Measurements from ENCODE around the gene SCN2B. TPM values are rescaled to one million over a fixed set of nuclear protein-coding genes. Genes with fewer than 3 reads are reported as not detected.

Gene SCN2B
- total RNA-seq, 4 donors from 2014 or later, result 0.42 to 1.2 (median 0.67) TPM

DNA sequence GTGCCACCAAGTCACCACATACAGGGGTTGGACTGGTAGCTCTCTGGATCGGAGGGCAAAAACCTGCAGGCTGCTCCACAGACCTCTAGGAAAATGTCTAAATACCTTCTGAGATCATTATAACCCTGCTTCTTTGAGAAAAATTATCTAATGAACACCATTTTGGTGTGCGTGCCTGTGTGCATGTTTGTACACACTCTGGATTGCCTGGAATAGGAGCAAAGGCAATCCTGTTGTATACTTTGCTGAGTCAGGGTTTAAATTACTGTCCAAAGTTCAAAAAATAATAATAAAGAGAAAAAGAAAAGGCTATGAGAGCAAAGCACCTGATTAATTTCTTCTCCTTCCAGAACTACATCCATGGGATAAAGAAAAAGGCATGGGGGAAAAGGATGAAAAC lies 37.3 kb upstream of the SCN2B start:
- H3K27ac ChIP-seq (replicated peaks in 1 of 4), result no peak overlapping the region
- intact Hi-C loops (cut with DNase I), result no loop called here
- H3K4me3 ChIP-seq, result no peak overlapping the region
- peaks cover 0 to 55% (median 0%) of the 10 kb centered on the region in 4 donors for H3K27me3 ChIP-seq
- no peaks in the 10 kb centered on the region for H3K36me3 ChIP-seq
- H3K4me1 ChIP-seq, result peaks cover 0 to 9% (median 2%) of the 10 kb centered on the region in 4 donors
- no peak for DNase-seq (ENCODE audit: extremely low spot score)
- no peaks in the 10 kb centered on the region for H3K9me3 ChIP-seq
- 95% methylated on average over 2 of the region's 2 CpGs for WGBS
- TF ChIP-seq, protein P1, sequence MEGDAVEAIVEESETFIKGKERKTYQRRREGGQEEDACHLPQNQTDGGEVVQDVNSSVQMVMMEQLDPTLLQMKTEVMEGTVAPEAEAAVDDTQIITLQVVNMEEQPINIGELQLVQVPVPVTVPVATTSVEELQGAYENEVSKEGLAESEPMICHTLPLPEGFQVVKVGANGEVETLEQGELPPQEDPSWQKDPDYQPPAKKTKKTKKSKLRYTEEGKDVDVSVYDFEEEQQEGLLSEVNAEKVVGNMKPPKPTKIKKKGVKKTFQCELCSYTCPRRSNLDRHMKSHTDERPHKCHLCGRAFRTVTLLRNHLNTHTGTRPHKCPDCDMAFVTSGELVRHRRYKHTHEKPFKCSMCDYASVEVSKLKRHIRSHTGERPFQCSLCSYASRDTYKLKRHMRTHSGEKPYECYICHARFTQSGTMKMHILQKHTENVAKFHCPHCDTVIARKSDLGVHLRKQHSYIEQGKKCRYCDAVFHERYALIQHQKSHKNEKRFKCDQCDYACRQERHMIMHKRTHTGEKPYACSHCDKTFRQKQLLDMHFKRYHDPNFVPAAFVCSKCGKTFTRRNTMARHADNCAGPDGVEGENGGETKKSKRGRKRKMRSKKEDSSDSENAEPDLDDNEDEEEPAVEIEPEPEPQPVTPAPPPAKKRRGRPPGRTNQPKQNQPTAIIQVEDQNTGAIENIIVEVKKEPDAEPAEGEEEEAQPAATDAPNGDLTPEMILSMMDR (IDR thresholded peaks at IDR 0.05), result no peak
- TF ChIP-seq EP300 (IDR thresholded peaks at IDR 0.05), result no peak
- TF ChIP-seq POLR2AphosphoS5 (IDR thresholded peaks at IDR 0.05), result no peak
- TF ChIP-seq POLR2A (IDR thresholded peaks at IDR 0.05; ENCODE audit: low read depth), result no peak

DNA sequence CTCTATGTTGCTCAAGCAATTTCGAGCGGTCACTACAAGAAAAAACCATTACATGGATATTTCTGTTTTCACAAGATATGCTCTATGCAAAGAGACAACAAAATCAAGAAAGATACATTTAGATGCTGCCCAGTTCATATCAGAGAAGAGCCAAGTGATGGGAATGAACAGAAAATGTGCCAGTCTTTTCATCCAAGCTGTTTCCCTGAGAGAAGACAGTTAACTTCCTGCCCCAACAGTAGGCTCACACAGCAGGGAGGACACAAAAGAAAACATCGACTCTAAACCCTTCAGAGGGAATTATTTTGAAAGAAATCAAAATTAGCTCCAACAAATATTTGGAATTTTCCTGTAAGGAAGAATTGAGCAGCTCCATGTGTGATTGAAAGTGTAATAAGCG lies 36.8 kb upstream of the SCN2B start:
- intact Hi-C loops (cut with DNase I), result no loop called here
- Histone ChIP-seq H3K36me3 (no peaks in the 10 kb centered on the region), H3K27me3 (peaks cover 0 to 53% (median 0%) of the 10 kb centered on the region in 4 donors), H3K4me3 (no peak overlapping the region), H3K9me3 (no peaks in the 10 kb centered on the region), H3K4me1 (peaks cover 0 to 9% (median 2%) of the 10 kb centered on the region in 4 donors), H3K27ac (replicated peaks in 1 of 4) (no peak overlapping the region)
- no peak for DNase-seq (ENCODE audit: extremely low spot score)
- 77% methylated on average over 4 of the region's 4 CpGs for WGBS
- TF ChIP-seq EP300 (IDR thresholded peaks at IDR 0.05) (no peak), POLR2AphosphoS5 (IDR thresholded peaks at IDR 0.05) (no peak), POLR2A (IDR thresholded peaks at IDR 0.05; ENCODE audit: low read depth) (no peak)
- TF ChIP-seq, protein P1 (IDR thresholded peaks at IDR 0.05), result no peak

DNA sequence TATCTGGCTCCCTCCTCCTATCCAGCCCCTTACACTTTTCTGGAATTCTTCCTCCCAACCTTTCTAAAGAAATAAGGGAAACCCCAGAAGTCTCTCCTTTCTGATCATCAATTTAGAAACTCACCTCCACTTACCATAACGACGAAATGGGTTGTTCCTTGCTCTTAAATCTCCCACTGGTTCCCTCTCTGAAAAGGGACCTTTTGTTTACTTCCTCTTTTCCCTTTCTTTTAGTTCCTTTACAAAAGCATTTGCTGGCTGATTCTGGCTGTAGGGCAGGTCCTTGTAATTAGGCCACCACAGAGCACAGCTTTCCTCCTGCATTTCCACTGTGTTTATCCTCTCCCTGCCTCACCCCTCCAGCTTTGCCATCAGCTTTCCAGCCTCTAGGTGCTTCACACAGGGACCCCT lies 36.3 kb upstream of the SCN2B start:
- no peak for TF ChIP-seq POLR2A (IDR thresholded peaks at IDR 0.05; ENCODE audit: low read depth)
- TF ChIP-seq EP300 (IDR thresholded peaks at IDR 0.05), result no peak
- TF ChIP-seq, protein P1 (IDR thresholded peaks at IDR 0.05), result no peak
- TF ChIP-seq POLR2AphosphoS5 (IDR thresholded peaks at IDR 0.05), result no peak
- no peak overlapping the region for H3K4me3 ChIP-seq
- WGBS, result 69% methylated on average over 2 of the region's 2 CpGs
- H3K27ac ChIP-seq (replicated peaks in 1 of 4), result no peak overlapping the region
- peaks cover 0 to 49% (median 0%) of the 10 kb centered on the region in 4 donors for H3K27me3 ChIP-seq
- no peaks in the 10 kb centered on the region for H3K9me3 ChIP-seq
- intact Hi-C loops (cut with DNase I), result no loop called here
- DNase-seq (ENCODE audit: extremely low spot score), result no peak
- H3K4me1 ChIP-seq, result peaks cover 0 to 9% (median 2%) of the 10 kb centered on the region in 4 donors
- H3K36me3 ChIP-seq, result no peaks in the 10 kb centered on the region

DNA sequence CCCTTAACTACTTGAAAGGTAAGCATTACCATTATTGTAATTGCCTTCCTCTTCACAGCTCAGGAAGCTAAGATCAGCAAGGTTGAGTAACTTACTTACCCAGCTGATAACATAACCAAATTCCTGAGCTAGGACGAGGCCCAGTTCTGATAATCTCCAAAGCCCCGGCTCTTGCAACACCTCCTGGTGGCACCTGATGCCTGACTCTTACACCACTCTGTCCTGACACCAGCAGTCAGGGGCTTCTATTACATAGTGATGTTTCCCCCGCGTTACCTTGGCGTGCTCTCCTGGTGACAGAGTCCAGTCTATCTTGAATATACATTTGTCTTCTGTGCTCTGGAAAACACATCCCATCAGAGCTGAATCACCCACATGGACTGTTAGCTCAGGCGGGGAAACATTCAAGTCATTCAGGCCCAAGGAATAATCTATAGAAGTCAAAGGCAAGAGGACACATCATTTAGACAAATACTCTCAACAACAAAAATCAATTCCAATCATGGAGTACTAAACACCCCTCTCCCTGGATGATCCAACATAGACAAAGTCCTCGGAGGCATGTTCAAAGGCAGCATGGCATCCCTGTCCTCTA lies 35.8 kb upstream of the SCN2B start:
- TF ChIP-seq EP300 (IDR thresholded peaks at IDR 0.05) (no peak), POLR2AphosphoS5 (IDR thresholded peaks at IDR 0.05) (no peak), POLR2A (IDR thresholded peaks at IDR 0.05; ENCODE audit: low read depth) (no peak)
- TF ChIP-seq, protein P1 (IDR thresholded peaks at IDR 0.05), result no peak
- peaks cover 0 to 49% (median 0%) of the 10 kb centered on the region in 4 donors for H3K27me3 ChIP-seq
- no peaks in the 10 kb centered on the region for H3K9me3 ChIP-seq
- intact Hi-C loops (cut with DNase I), result no loop called here
- DNase-seq (ENCODE audit: extremely low spot score), result no peak
- WGBS, result 80% methylated on average over 7 of the region's 7 CpGs
- H3K36me3 ChIP-seq, result no peaks in the 10 kb centered on the region
- H3K4me1 ChIP-seq, result peaks cover 0 to 9% (median 2%) of the 10 kb centered on the region in 4 donors
- no peak overlapping the region for H3K27ac ChIP-seq (replicated peaks in 1 of 4)
- no peak overlapping the region for H3K4me3 ChIP-seq

DNA sequence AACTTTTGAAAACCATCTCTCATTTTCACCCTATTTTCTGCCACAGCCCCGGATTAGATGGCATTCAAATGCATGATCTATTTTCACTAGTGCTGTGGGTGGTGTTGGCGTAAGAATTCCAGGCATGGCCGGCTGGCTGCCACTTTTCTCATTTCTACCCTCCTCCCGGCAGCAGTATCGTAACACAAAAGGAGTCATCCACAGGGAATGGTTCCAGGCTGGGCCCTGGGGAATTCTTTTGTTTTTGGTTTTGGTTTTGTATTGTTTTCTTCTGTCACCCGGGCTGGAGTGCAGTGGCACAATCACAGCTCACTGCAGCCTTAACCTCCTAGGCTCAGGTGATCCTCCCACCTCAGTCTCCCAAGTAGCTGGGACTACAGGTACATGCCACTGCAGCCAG lies 34.6 kb upstream of the SCN2B start:
- TF ChIP-seq EP300 (IDR thresholded peaks at IDR 0.05), result no peak
- no peak overlapping the region for H3K27ac ChIP-seq (replicated peaks in 1 of 4)
- no peaks in the 10 kb centered on the region for H3K36me3 ChIP-seq
- DNase-seq (ENCODE audit: extremely low spot score), result no peak
- H3K4me3 ChIP-seq, result no peak overlapping the region
- intact Hi-C loops (cut with DNase I), result no loop called here
- 54% methylated on average over 6 of the region's 6 CpGs for WGBS
- peaks cover 0 to 9% (median 2%) of the 10 kb centered on the region in 4 donors for H3K4me1 ChIP-seq
- peaks cover 0 to 49% (median 0%) of the 10 kb centered on the region in 4 donors for H3K27me3 ChIP-seq
- no peaks in the 10 kb centered on the region for H3K9me3 ChIP-seq
